ENCODE data around the gene FRMD4A. TPM values are rescaled to one million over a fixed set of nuclear protein-coding genes. Genes with fewer than 3 reads are reported as not detected.

Gene FRMD4A
- total and polyA plus RNA-seq, 10 of the 15 experiments (the other 5 are each of a cell fraction or from before 2014, with no cell fraction given), result 17.8 to 75.2 (median 39.1) TPM

- intact Hi-C loops (cut with micrococcal nuclease; ENCODE audit: unreplicated experiment), result no loop called here
- BruUV-seq (replicated peaks), result no TSS peak
- ChIA-PET POLR2A (no interaction called here), RAD21 (ENCODE audit: unreplicated experiment) (no interaction called here), SMC1A (ENCODE audit: uncharacterized antibody, unreplicated experiment) (no interaction called here), CTCF (no interaction called here)
- no peaks in the 10 kb centered on the region for H3K9me3 ChIP-seq (replicated peaks; ENCODE audit: control insufficient read depth, insufficient read depth, low read length)
- no peak for DNase-seq (ENCODE audit: low read depth, low spot score)
- in situ Hi-C loops (cut with MboI), result no loop called here
- H3K27ac ChIP-seq (ENCODE audit: control insufficient read depth, insufficient read depth), result no peak overlapping the region
- H3K4me2 ChIP-seq (ENCODE audit: control insufficient read depth, insufficient read depth), result no peak overlapping the region
- H3K4me1 ChIP-seq (ENCODE audit: control insufficient read depth, insufficient read depth, low read length), result no peaks in the 10 kb centered on the region
- H2AFZ ChIP-seq (ENCODE audit: control insufficient read depth, low read depth, low read length), result no peak overlapping the region
- ATAC-seq, result no peak
- WGBS (ENCODE audit: insufficient coverage, insufficient replicate concordance, low lambda C conversion rate, missing lambda C conversion rate), result 63% methylated on average over 1 of the region's 1 CpG
- no peak for TF ChIP-seq IRF4 (IDR thresholded peaks at IDR 0.05; ENCODE audit: low read depth, low read length)
- TF ChIP-seq ESRRA (IDR thresholded peaks at IDR 0.05; ENCODE audit: low read length), result no peak
- no peak for TF ChIP-seq SREBF2 (IDR thresholded peaks at IDR 0.05; ENCODE audit: low read length)
- TF ChIP-seq PML (IDR thresholded peaks at IDR 0.05; ENCODE audit: low read length), result no peak
- TF ChIP-seq CBFB (IDR thresholded peaks at IDR 0.05; ENCODE audit: low read depth), result no peak
- TF ChIP-seq CBX5 (IDR thresholded peaks at IDR 0.05; ENCODE audit: low read depth), result no peak
- TF ChIP-seq ATF7 (IDR thresholded peaks at IDR 0.05; ENCODE audit: low read depth), result no peak
- no peak for TF ChIP-seq JUNB (IDR thresholded peaks at IDR 0.05)
- TF ChIP-seq SMAD1 (IDR thresholded peaks at IDR 0.05; ENCODE audit: low read depth, partially characterized antibody), result no peak
- TF ChIP-seq ZNF622 (IDR thresholded peaks at IDR 0.05), result no peak
- no peak for TF ChIP-seq KAT2A (conservative IDR thresholded peaks at IDR 0.05; ENCODE audit: control insufficient read depth, low read depth, low read length)
- TF ChIP-seq E4F1 (IDR thresholded peaks at IDR 0.05; ENCODE audit: borderline replicate concordance, partially characterized antibody), result no peak
- TF ChIP-seq BCLAF1 (IDR thresholded peaks at IDR 0.05), result no peak
- no peak for TF ChIP-seq ATF3 (IDR thresholded peaks at IDR 0.05; ENCODE audit: borderline replicate concordance, extremely low read depth, low read depth, low read length)
- TF ChIP-seq TARDBP (IDR thresholded peaks at IDR 0.05; ENCODE audit: borderline replicate concordance), result no peak
- TF ChIP-seq NR2F1 (conservative IDR thresholded peaks at IDR 0.05), result no peak
- TF ChIP-seq RAD51 (IDR thresholded peaks at IDR 0.05), result no peak
- TF ChIP-seq GABPA (IDR thresholded peaks at IDR 0.05; ENCODE audit: low read depth), result no peak
- FAIRE-seq, result no peak
- no peaks in the 10 kb centered on the region for H3K79me2 ChIP-seq (ENCODE audit: control insufficient read depth, insufficient read depth, low read length)
- peaks cover 3 to 5% of the 10 kb centered on the region in 2 experiments; a peak in 2 of 4 replicates for H3K27me3 ChIP-seq (replicated peaks in 1 of 2; ENCODE audit: control insufficient read depth in 2 of 2, insufficient read depth in 2 of 2, low read length in 1 of 2)
- no peak overlapping the region for H3K9ac ChIP-seq (ENCODE audit: control insufficient read depth, insufficient read depth, low read length)
- H4K20me1 ChIP-seq (ENCODE audit: control insufficient read depth, insufficient read depth), result no peaks in the 10 kb centered on the region
- H3K4me3 ChIP-seq, result no peak overlapping the region
- H3K36me3 ChIP-seq (ENCODE audit: control insufficient read depth in 2 of 2, insufficient read depth in 2 of 2, low read length in 1 of 2), result no peaks in the 10 kb centered on the region
These were observed 30.2 kb upstream of the FRMD4A start for GRCh38 chr10:14360961-14361360.

Data from GM12878 (cell line).